Upper lobe of right lung (tissue), 1 donor: ENCODE results near the gene CCDC137. TPM values are rescaled to one million over a fixed set of nuclear protein-coding genes. Genes with fewer than 3 reads are reported as not detected.

ENCODE experiments used
- ATAC-seq: fragments of 200-7000 bp; cut with Tn5 transposase; one replicate; pipeline ENCODE4 v1.9.1; 2020; ENCODE audit warnings: mild to moderate bottlenecking, moderate library complexity
- DNase-seq: peaks from one replicate; pipeline ENCODE4 v3.0.0-alpha.2; 2020
- H3K27ac ChIP-seq: fragments of 200-600 bp; one replicate; pipeline ENCODE4 v1.8.0; 2022
- H3K27me3 ChIP-seq: fragments of 200-600 bp; one replicate; pipeline ENCODE4 v1.8.0; 2022; ENCODE audit warnings: mild to moderate bottlenecking
- H3K36me3 ChIP-seq: fragments of 200-600 bp; one replicate; pipeline ENCODE4 v1.8.0; 2022
- H3K4me1 ChIP-seq: fragments of 200-600 bp; one replicate; pipeline ENCODE4 v1.8.0; 2022
- H3K4me3 ChIP-seq: fragments of 200-600 bp; one replicate; pipeline ENCODE4 v1.8.0; 2022; ENCODE audit warnings: mild to moderate bottlenecking
- H3K9me3 ChIP-seq: fragments of 200-600 bp; one replicate; pipeline ENCODE4 v1.8.0; 2022
- CTCF ChIP-seq: fragments of 200-600 bp; IDR thresholded peaks from one replicate; pipeline ENCODE4 v1.8.0; 2022; ENCODE audit warnings: antibody characterized with exemption
- intact Hi-C: fragments of 100-400 bp; cut with DNase I; formaldehyde crosslinking; loops from one replicate; pipeline ENCODE4 v1.11.0; 2022
- total RNA-seq: library from RNA; stranded (reverse); fragmentation: NEBNext Ultra II Directional; extraction: Animal tissue kit (Norgen Biotek cat#: 25700); gene quantifications from one replicate; pipeline ENCODE4 v1.2.1, GENCODE V29; 2021
- donor health status: DM: no; HTN: yes; CAD: no; lungs with severe emphysema.

CCDC137 gene
- total RNA-seq, 1 donor from 2014 or later, result 13.7 TPM

DNA sequence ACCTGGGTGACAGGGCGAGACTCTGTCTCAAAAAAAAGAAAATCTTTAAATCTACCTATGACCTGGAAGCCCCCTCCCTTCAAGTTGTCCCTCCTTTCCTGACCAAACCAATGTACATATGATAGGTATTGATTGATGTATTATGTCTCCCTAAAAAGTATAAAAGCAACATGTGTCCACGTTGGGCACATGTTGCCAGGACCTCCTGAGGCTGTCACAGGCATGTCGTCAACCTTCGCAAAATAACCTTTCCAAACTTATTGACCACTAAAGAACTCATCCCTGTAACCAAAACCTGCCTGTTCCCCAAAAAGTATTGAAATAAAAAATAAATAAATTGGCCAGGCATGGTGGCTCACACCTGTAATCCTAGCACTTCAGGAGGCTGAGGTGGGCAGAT, 4.5 kb upstream of the CCDC137 start:
- Histone ChIP-seq H3K9me3 (no peaks in the 10 kb centered on the region), H3K4me3 (no peak overlapping the region), H3K27ac (no peak overlapping the region), H3K36me3 (no peaks in the 10 kb centered on the region), H3K4me1 (peaks cover 13% of the 10 kb centered on the region), H3K27me3 (no peaks in the 10 kb centered on the region)
- ATAC-seq (no peak), DNase-seq (no peak)
- TF ChIP-seq CTCF, result no peak
- intact Hi-C loops, result no loop called here

DNA sequence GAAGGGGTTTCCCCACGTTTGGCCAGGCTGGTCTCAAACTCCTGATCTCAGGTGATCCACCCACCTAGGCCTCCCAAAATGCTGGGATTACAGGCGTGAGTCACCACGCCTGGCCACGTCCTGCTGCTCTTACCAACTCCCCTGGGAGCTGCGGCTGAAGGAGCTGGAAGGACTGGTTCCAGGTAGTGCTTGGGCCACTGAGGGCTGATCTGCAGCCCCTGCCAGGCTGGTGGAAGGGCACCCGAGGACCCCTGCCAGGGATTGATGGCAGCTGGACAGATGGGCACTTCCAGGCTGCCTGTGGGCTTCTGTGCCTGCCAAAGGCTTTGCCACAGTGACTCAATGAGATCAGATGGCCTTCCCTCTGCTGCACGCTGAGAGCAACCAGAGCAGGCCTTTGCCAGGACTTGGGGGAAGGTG, 2.5 kb upstream of the CCDC137 start:
- no peaks in the 10 kb centered on the region for H3K9me3 ChIP-seq
- TF ChIP-seq CTCF, result no peak
- H3K4me3 ChIP-seq, result no peak overlapping the region
- H3K27ac ChIP-seq, result no peak overlapping the region
- DNase-seq (no peak), ATAC-seq (no peak)
- no peaks in the 10 kb centered on the region for H3K27me3 ChIP-seq
- H3K36me3 ChIP-seq, result peaks cover 6% of the 10 kb centered on the region
- intact Hi-C loops, result no loop called here
- peaks cover 25% of the 10 kb centered on the region for H3K4me1 ChIP-seq

DNA sequence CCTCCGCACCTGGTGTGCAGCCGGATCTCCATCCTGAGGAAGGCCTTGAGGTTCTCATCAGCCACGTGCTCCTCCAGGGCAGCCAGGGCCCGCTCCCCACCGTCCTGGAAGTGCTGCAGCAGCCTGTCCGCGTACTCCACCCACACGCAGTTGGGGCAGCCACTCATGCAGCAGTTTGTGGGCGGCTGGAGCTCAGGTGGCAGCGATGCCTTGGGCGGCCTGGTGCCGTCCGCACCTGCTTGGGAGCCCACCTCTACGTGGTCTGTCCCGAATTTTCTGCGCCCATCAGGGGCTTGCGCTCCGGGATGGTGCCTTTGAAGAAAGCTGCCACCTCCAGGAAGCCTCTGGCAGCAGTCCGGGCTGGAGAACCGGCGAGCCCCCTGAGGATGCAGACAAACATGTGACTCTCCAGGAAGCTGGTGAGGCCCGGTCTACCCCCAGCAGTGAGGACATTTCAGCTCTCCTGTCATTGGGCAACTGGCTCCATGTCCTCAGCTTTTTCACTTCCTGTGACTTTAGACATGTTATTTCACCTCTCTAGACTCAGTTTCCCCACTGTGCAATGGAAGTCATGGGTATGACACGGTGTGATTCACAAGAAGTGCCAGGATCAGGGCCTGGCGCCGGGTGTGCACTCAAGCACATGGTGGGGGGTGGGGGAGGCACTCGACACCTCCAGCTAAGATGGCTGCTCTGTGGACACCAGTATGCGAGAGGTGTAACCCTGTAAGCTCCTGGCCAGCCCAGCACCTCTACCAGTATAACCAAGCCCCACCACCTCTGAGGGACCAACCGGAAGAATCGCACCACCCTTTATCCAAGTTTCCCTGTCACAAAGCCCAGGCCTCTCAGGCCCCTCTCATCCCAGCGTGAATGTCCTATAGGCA, 1.1 kb upstream of the CCDC137 start:
- Histone ChIP-seq H3K4me1 (peaks cover 25% of the 10 kb centered on the region), H3K4me3 (peak overlapping the region; percentile 99), H3K27me3 (no peaks in the 10 kb centered on the region), H3K36me3 (peaks cover 17% of the 10 kb centered on the region), H3K9me3 (no peaks in the 10 kb centered on the region), H3K27ac (peak overlapping the region; percentile 92)
- TF ChIP-seq CTCF, result no peak
- ATAC-seq (peak; percentile 45), DNase-seq (peak; percentile 78)
- intact Hi-C loops, result no loop called here

GRCh38 chr17:81666092-81666341, 520 bp upstream of the CCDC137 start:
- no peak for ATAC-seq

DNA sequence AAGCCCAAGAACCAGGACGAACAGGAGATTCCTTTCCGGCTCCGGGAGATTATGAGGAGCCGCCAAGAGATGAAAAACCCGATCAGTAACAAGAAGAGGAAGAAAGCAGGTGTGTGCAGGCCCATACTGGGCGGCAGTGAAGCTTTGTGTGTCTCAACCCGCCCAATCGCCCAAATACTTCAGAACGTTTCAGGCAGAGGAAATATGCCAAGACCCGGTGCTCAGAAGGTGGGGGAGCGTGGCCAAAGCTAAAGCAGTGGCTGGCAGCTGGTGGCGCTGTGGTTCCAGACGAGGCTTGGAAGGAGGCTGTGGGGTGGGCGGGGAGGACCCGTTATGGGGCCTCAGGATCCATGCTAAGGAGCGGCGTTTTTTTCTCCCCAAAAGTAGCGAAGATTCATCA, 1.2 kb downstream of the CCDC137 start:
- DNase-seq (no peak), ATAC-seq (no peak)
- Histone ChIP-seq H3K4me1 (peaks cover 25% of the 10 kb centered on the region), H3K4me3 (no peak overlapping the region), H3K36me3 (peaks cover 39% of the 10 kb centered on the region), H3K9me3 (no peaks in the 10 kb centered on the region), H3K27me3 (no peaks in the 10 kb centered on the region), H3K27ac (no peak overlapping the region)
- intact Hi-C loops, result no loop called here
- TF ChIP-seq CTCF, result no peak

More at GRCh38 chr17:81666092-81666341, 520 bp upstream of the CCDC137 start:
- TF ChIP-seq CTCF, result no peak
- DNase-seq, result no peak
- peaks cover 22% of the 10 kb centered on the region for H3K36me3 ChIP-seq
- H3K4me3 ChIP-seq, result peak overlapping the region; percentile 99
- no peaks in the 10 kb centered on the region for H3K27me3 ChIP-seq
- no peaks in the 10 kb centered on the region for H3K9me3 ChIP-seq
- intact Hi-C loops, result no loop called here
- peaks cover 25% of the 10 kb centered on the region for H3K4me1 ChIP-seq
- peak overlapping the region; percentile 92 for H3K27ac ChIP-seq

- intact Hi-C loops, result no loop called here
- H3K4me3 ChIP-seq, result no peak overlapping the region
- no peaks in the 10 kb centered on the region for H3K9me3 ChIP-seq
- no peaks in the 10 kb centered on the region for H3K27me3 ChIP-seq
- H3K4me1 ChIP-seq, result peaks cover 8% of the 10 kb centered on the region
- no peak for TF ChIP-seq CTCF
- peaks cover 54% of the 10 kb centered on the region for H3K36me3 ChIP-seq
- DNase-seq, result no peak
- ATAC-seq, result no peak
- H3K27ac ChIP-seq, result no peak overlapping the region
Measured at GRCh38 chr17:81672504-81672903, 6.0 kb downstream of the CCDC137 start.
